ENCODE measurements around the gene NUDT14.
A peak's percentile ranks its signal among the peaks of the same experiment; 100 is the strongest.

GRCh38 chr14:105206873-105207272 lies 25.8 kb upstream of the NUDT14 start:
- TF ChIP-seq ZNF768 (tag by site-specific recombination; IDR thresholded peaks at IDR 0.05), result no peak
- TF ChIP-seq CTCF (tag by site-specific recombination; IDR thresholded peaks at IDR 0.05), result no peak
- TF ChIP-seq ZNF354C (tag by site-specific recombination; IDR thresholded peaks at IDR 0.05; ENCODE audit: borderline replicate concordance, low read depth), result no peak
- no peak for TF ChIP-seq ZXDB (tag by site-specific recombination; IDR thresholded peaks at IDR 0.05)
- no peak for TF ChIP-seq KLF16 (tag by site-specific recombination; IDR thresholded peaks at IDR 0.05)
- no peak for TF ChIP-seq ZNF626 (tag by site-specific recombination; IDR thresholded peaks at IDR 0.05)
- no peak for TF ChIP-seq ZBTB49 (tag by site-specific recombination; IDR thresholded peaks at IDR 0.05; ENCODE audit: low read depth)
- TF ChIP-seq ZBTB1 (tag by site-specific recombination; IDR thresholded peaks at IDR 0.05), result no peak
- no peak for TF ChIP-seq ZNF133 (tag by site-specific recombination; IDR thresholded peaks at IDR 0.05)
- TF ChIP-seq ZBTB8A (tag by site-specific recombination; IDR thresholded peaks at IDR 0.05), result 0 out of 2 replicates have a peak, but pooled peaks have one; percentile 15
- TF ChIP-seq ZNF660 (tag by site-specific recombination; IDR thresholded peaks at IDR 0.05), result no peak
- TF ChIP-seq HIC1 (tag by site-specific recombination; IDR thresholded peaks at IDR 0.05), result 0 out of 2 replicates have a peak, but pooled peaks have one; percentile 37

Measured in HEK293 (cell line).